NT2/D1 (cell line): ENCODE measurements around the gene MRC2.

Source experiments
- DNase-seq: peaks from one replicate; pipeline ENCODE4 v3.0.0-alpha.2; 2011; ENCODE audit warnings: low read depth, low spot score
- H3K27me3 ChIP-seq: 2 replicates; pipeline ENCODE4 v1.6.0; 2011; ENCODE audit warnings: mild to moderate bottlenecking; ENCODE audit not compliant: insufficient read length, insufficient read depth
- H3K36me3 ChIP-seq: 2 replicates; pipeline ENCODE4 v1.6.1; 2011; ENCODE audit warnings: mild to moderate bottlenecking, low read length, mixed read lengths; ENCODE audit not compliant: insufficient read depth, insufficient read length
- H3K4me1 ChIP-seq: 2 replicates; pipeline ENCODE4 v1.5.1; 2011; ENCODE audit not compliant: insufficient read depth, insufficient read length
- H3K4me3 ChIP-seq: 2 replicates; pipeline ENCODE4 v1.5.1; 2011; ENCODE audit warnings: low read depth; ENCODE audit not compliant: insufficient read length
- H3K9ac ChIP-seq: 2 replicates; pipeline ENCODE4 v1.6.0; 2011; ENCODE audit warnings: low read depth; ENCODE audit not compliant: insufficient read length
- H3K9me3 ChIP-seq: 2 replicates; pipeline ENCODE4 v1.5.1; 2011; ENCODE audit warnings: mild to moderate bottlenecking, low read length; ENCODE audit not compliant: insufficient read depth
- SUZ12 ChIP-seq: IDR thresholded peaks from 2 replicates; pipeline ENCODE4 v1.6.1; 2011; ENCODE audit not compliant: insufficient read length, insufficient read depth; ENCODE audit errors: extremely low read depth
- YY1 ChIP-seq: IDR thresholded peaks from 2 replicates; pipeline ENCODE4 v1.6.1; 2011; ENCODE audit not compliant: insufficient read length, insufficient read depth
- ZNF274 ChIP-seq: IDR thresholded peaks from 2 replicates; pipeline ENCODE4 v1.6.1; 2011; ENCODE audit warnings: mild to moderate bottlenecking, low read depth, low read length

The MRC2 gene

GRCh38 chr17:62658136-62658920 is 30.9 kb downstream of the MRC2 start:
- H3K4me1 ChIP-seq = peaks cover 11% of the 10 kb centered on the region
- H3K9ac ChIP-seq = no peak overlapping the region
- peaks cover 11% of the 10 kb centered on the region; the same call in 1 of the 2 replicates for H3K9me3 ChIP-seq
- H3K27me3 ChIP-seq = no peaks in the 10 kb centered on the region
- no peak for TF ChIP-seq YY1
- TF ChIP-seq ZNF274 = no peak
- TF ChIP-seq SUZ12 = no peak
- H3K4me3 ChIP-seq = no peak overlapping the region
- H3K36me3 ChIP-seq = peaks cover 19% of the 10 kb centered on the region
- no peak for DNase-seq

- DNase-seq = no peak
- Histone ChIP-seq H3K4me1 (no peaks in the 10 kb centered on the region), H3K4me3 (no peak overlapping the region), H3K9ac (no peak overlapping the region), H3K9me3 (peaks cover 11% of the 10 kb centered on the region; the same call in 1 of the 2 replicates), H3K27me3 (no peaks in the 10 kb centered on the region), H3K36me3 (peaks cover 24% of the 10 kb centered on the region)
- TF ChIP-seq ZNF274 (no peak), SUZ12 (no peak), YY1 (no peak)
Observed at GRCh38 chr17:62660629-62661118, 33.2 kb downstream of the MRC2 start.

- no peaks in the 10 kb centered on the region for H3K4me1 ChIP-seq
- peaks cover 31% of the 10 kb centered on the region for H3K36me3 ChIP-seq
- H3K9me3 ChIP-seq = peaks cover 11% of the 10 kb centered on the region; the same call in 1 of the 2 replicates
- TF ChIP-seq ZNF274 (no peak), YY1 (no peak), SUZ12 (no peak)
- H3K9ac ChIP-seq = no peak overlapping the region
- no peaks in the 10 kb centered on the region for H3K27me3 ChIP-seq
- DNase-seq = no peak
- H3K4me3 ChIP-seq = no peak overlapping the region
Observed at GRCh38 chr17:62661337-62661736, 33.9 kb downstream of the MRC2 start.

- Histone ChIP-seq H3K36me3 (peaks cover 39% of the 10 kb centered on the region), H3K4me3 (no peak overlapping the region), H3K9me3 (peaks cover 5% of the 10 kb centered on the region; the same call in 1 of the 2 replicates), H3K9ac (no peak overlapping the region), H3K27me3 (no peaks in the 10 kb centered on the region), H3K4me1 (peaks cover 3% of the 10 kb centered on the region)
- DNase-seq = no peak
- TF ChIP-seq ZNF274 = no peak
- no peak for TF ChIP-seq YY1
- no peak for TF ChIP-seq SUZ12
Observed at GRCh38 chr17:62662855-62663254, 35.4 kb downstream of the MRC2 start.

GRCh38 chr17:62663304-62663703 is 35.8 kb downstream of the MRC2 start:
- DNase-seq = no peak
- Histone ChIP-seq H3K27me3 (no peaks in the 10 kb centered on the region), H3K4me3 (no peak overlapping the region), H3K9ac (no peak overlapping the region), H3K9me3 (peaks cover 5% of the 10 kb centered on the region; the same call in 1 of the 2 replicates), H3K4me1 (peaks cover 3% of the 10 kb centered on the region), H3K36me3 (peaks cover 34% of the 10 kb centered on the region)
- TF ChIP-seq YY1 (no peak), SUZ12 (no peak), ZNF274 (no peak)

GRCh38 chr17:62664336-62665120 is 37.1 kb downstream of the MRC2 start:
- TF ChIP-seq YY1 = no peak
- no peak for TF ChIP-seq SUZ12

GRCh38 chr17:62665599-62665998 is 38.1 kb downstream of the MRC2 start:
- peaks cover 5% of the 10 kb centered on the region; the same call in 1 of the 2 replicates for H3K9me3 ChIP-seq
- H3K27me3 ChIP-seq = no peaks in the 10 kb centered on the region
- DNase-seq = no peak
- H3K9ac ChIP-seq = no peak overlapping the region
- no peak for TF ChIP-seq YY1
- TF ChIP-seq SUZ12 = no peak
- TF ChIP-seq ZNF274 = no peak
- no peak overlapping the region for H3K4me3 ChIP-seq
- peaks cover 6% of the 10 kb centered on the region for H3K4me1 ChIP-seq
- H3K36me3 ChIP-seq = peaks cover 43% of the 10 kb centered on the region

More at GRCh38 chr17:62664336-62665120, 37.1 kb downstream of the MRC2 start:
- peaks cover 3% of the 10 kb centered on the region for H3K4me1 ChIP-seq
- H3K9me3 ChIP-seq = peaks cover 5% of the 10 kb centered on the region; the same call in 1 of the 2 replicates
- peaks cover 32% of the 10 kb centered on the region for H3K36me3 ChIP-seq
- no peak overlapping the region for H3K4me3 ChIP-seq
- H3K9ac ChIP-seq = no peak overlapping the region
- no peaks in the 10 kb centered on the region for H3K27me3 ChIP-seq
- DNase-seq = no peak
